ENCODE results near the gene EML4.

DNA sequence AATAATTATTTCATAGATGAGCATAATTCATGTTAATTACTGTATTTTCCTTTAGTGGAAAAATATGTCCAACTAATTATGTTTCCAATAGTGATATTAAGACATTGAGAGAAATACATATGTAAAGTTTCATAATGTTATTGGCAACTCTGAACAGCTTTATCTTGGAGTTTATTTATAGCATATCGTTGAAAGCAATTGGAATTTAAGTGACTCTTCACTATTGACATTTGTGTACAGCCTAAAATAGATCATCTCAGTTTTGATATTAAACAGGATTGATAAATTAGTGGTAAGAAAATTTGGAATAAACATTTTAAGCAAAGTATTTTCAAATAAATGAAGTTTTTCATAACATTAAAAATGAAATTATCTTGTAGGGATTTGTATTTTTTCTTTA lies 79.7 kb downstream of the EML4 start:
- TF ChIP-seq CTCF (IDR thresholded peaks at IDR 0.05) (no peak), POLR2A (IDR thresholded peaks at IDR 0.05) (no peak)

Data from adrenal gland (tissue), 5 donors.